Smooth muscle cell (in vitro differentiated cells): Measurements from ENCODE around the gene BBOX1. TPM values are rescaled to one million over a fixed set of nuclear protein-coding genes. Genes with fewer than 3 reads are reported as not detected.

Source experiments
- DNase-seq: peaks from one replicate; lab custom pipeline; 2025; ENCODE audit not compliant: unreplicated experiment; lab: John Stamatoyannopoulos, UW
- H2AFZ ChIP-seq: fragments of 200-600 bp; sonication (generic); 2 replicates; pipeline ENCODE4 v1.6.0; 2016; ENCODE audit warnings: antibody characterized with exemption, low read depth, mild to moderate bottlenecking
- H3F3A ChIP-seq: fragments of 200-600 bp; sonication (generic); 2 replicates; pipeline ENCODE4 v1.6.0; 2017; ENCODE audit warnings: antibody characterized with exemption, low read depth
- H3K27ac ChIP-seq: fragments of 200-600 bp; sonication (generic); 2 replicates; pipeline ENCODE4 v1.5.1; 2016; ENCODE audit warnings: low read depth, mild to moderate bottlenecking
- H3K27me3 ChIP-seq: fragments of 200-600 bp; sonication (generic); 2 replicates; pipeline ENCODE4 v1.6.1; 2016; ENCODE audit warnings: low read depth, mild to moderate bottlenecking
- H3K36me3 ChIP-seq: fragments of 200-600 bp; sonication (generic); 2 replicates; pipeline ENCODE4 v1.5.1; 2016; ENCODE audit warnings: low read depth
- H3K4me1 ChIP-seq: fragments of 200-600 bp; sonication (generic); 2 replicates; pipeline ENCODE4 v1.5.1; 2016; ENCODE audit warnings: low read depth
- H3K4me2 ChIP-seq: fragments of 200-600 bp; sonication (generic); 2 replicates; pipeline ENCODE4 v1.6.0; 2016; ENCODE audit warnings: mild to moderate bottlenecking
- H3K4me3 ChIP-seq: fragments of 200-600 bp; sonication (generic); 2 replicates; pipeline ENCODE4 v1.5.1; 2016; ENCODE audit warnings: mild to moderate bottlenecking
- H3K79me2 ChIP-seq: fragments of 200-600 bp; sonication (generic); 2 replicates; pipeline ENCODE4 v1.6.0; 2016; ENCODE audit warnings: low read depth, mild to moderate bottlenecking
- H3K9ac ChIP-seq: fragments of 200-600 bp; sonication (generic); 2 replicates; pipeline ENCODE4 v1.6.0; 2016; ENCODE audit warnings: low read depth
- H3K9me3 ChIP-seq: fragments of 200-600 bp; sonication (generic); replicated peaks from 2 replicates; pipeline ENCODE4 v1.5.1; 2016; ENCODE audit warnings: low read depth
- H4K20me1 ChIP-seq: fragments of 200-600 bp; sonication (generic); 2 replicates; pipeline ENCODE4 v1.6.0; 2016; ENCODE audit warnings: low read depth
- CTCF ChIP-seq: fragments of 200-600 bp; sonication (generic); IDR thresholded peaks from 2 replicates; pipeline ENCODE4 v1.5.1; 2017; ENCODE audit warnings: borderline replicate concordance, mild to moderate bottlenecking, antibody characterized with exemption; ENCODE audit not compliant: insufficient read depth, poor library complexity, severe bottlenecking
- WGBS: methylation state at CpG from one replicate; pipeline ENCODE4 v1.1.7; 2016; ENCODE audit warnings: low lambda C conversion rate; 5-methylcytosine and 5-hydroxymethylcytosine counted together
- polyA plus RNA-seq: library from polyadenylated mRNA; unstranded; fragments of >200 nt; fragmentation: Nextera tagmentation; extraction: Ambion mirVana; gene quantifications from 2 replicates; pipeline ENCODE4 v1.2.1, GENCODE V29; 2016
- total RNA-seq: library from RNA; depleted of rRNA; stranded (reverse); fragments of >200 nt; gene quantifications from 2 replicates; pipeline ENCODE4 v1.2.3, GENCODE V29; 2014

The BBOX1 gene
- total and polyA plus RNA-seq, 2 experiments from 2014 or later, result 0.22 to 0.67 TPM

- Histone ChIP-seq H3K9me3 (no peaks in the 10 kb centered on the region), H3K27ac (no peak overlapping the region), H3K36me3 (no peaks in the 10 kb centered on the region), H3F3A (no peaks in the 10 kb centered on the region), H2AFZ (no peak overlapping the region), H3K79me2 (no peaks in the 10 kb centered on the region), H3K27me3 (no peaks in the 10 kb centered on the region), H3K9ac (no peak overlapping the region), H3K4me1 (no peaks in the 10 kb centered on the region), H3K4me3 (no peak overlapping the region), H4K20me1 (no peaks in the 10 kb centered on the region), H3K4me2 (no peak overlapping the region)
- WGBS, result 97% methylated on average over 5 of the region's 5 CpGs
- no peak for DNase-seq
- no peak for TF ChIP-seq CTCF
Observed at GRCh38 chr11:27031754-27032153, 8.9 kb upstream of the BBOX1 start.

GRCh38 chr11:27039873-27040272, 742 bp upstream of the BBOX1 start:
- peaks cover 4% of the 10 kb centered on the region for H3F3A ChIP-seq
- H2AFZ ChIP-seq, result no peak overlapping the region
- H4K20me1 ChIP-seq, result no peaks in the 10 kb centered on the region
- 74% methylated on average over 3 of the region's 3 CpGs for WGBS
- H3K27ac ChIP-seq, result peak overlapping the region; percentile 16
- H3K4me1 ChIP-seq, result peaks cover 12% of the 10 kb centered on the region
- no peak overlapping the region for H3K4me2 ChIP-seq
- no peak for TF ChIP-seq CTCF
- H3K9ac ChIP-seq, result no peak overlapping the region
- H3K36me3 ChIP-seq, result no peaks in the 10 kb centered on the region
- no peak overlapping the region for H3K4me3 ChIP-seq
- no peaks in the 10 kb centered on the region for H3K27me3 ChIP-seq
- no peak for DNase-seq
- no peaks in the 10 kb centered on the region for H3K79me2 ChIP-seq
- H3K9me3 ChIP-seq, result peaks cover 9% of the 10 kb centered on the region

GRCh38 chr11:27041141-27041899, 705 bp downstream of the BBOX1 start:
- WGBS, result 46% methylated on average over 2 of the region's 2 CpGs
- no peak overlapping the region for H3K9ac ChIP-seq
- no peak for TF ChIP-seq CTCF
- no peaks in the 10 kb centered on the region for H4K20me1 ChIP-seq
- peaks cover 4% of the 10 kb centered on the region for H3F3A ChIP-seq
- H3K4me2 ChIP-seq, result peak overlapping the region; percentile 39
- no peaks in the 10 kb centered on the region for H3K79me2 ChIP-seq
- H3K27ac ChIP-seq, result no peak overlapping the region
- no peak overlapping the region for H3K4me3 ChIP-seq
- no peak for DNase-seq
- H2AFZ ChIP-seq, result no peak overlapping the region
- H3K27me3 ChIP-seq, result no peaks in the 10 kb centered on the region
- H3K36me3 ChIP-seq, result no peaks in the 10 kb centered on the region
- H3K4me1 ChIP-seq, result peaks cover 12% of the 10 kb centered on the region
- H3K9me3 ChIP-seq, result peaks cover 9% of the 10 kb centered on the region

- Histone ChIP-seq H3F3A (no peaks in the 10 kb centered on the region), H3K9me3 (peaks cover 25% of the 10 kb centered on the region), H3K27me3 (no peaks in the 10 kb centered on the region), H4K20me1 (no peaks in the 10 kb centered on the region), H3K36me3 (peaks cover 11% of the 10 kb centered on the region), H3K4me1 (peaks cover 3% of the 10 kb centered on the region), H2AFZ (no peak overlapping the region), H3K4me2 (no peak overlapping the region), H3K9ac (no peak overlapping the region), H3K27ac (peak overlapping the region; percentile 39), H3K79me2 (no peaks in the 10 kb centered on the region), H3K4me3 (no peak overlapping the region)
- TF ChIP-seq CTCF, result no peak
- WGBS, result 85% methylated on average over 2 of the region's 2 CpGs
- no peak for DNase-seq
Observed at GRCh38 chr11:27046956-27047355, 6.3 kb downstream of the BBOX1 start.
